Measurements from ENCODE around the gene MED8.
"Not testable (repeated sequence)": the region's sequence is repeated elsewhere in the genome, so short reads cannot be mapped to it uniquely, and the experiment has no call there.

The MED8 gene

GRCh38 chr1:43421396-43421795 is 31.8 kb upstream of the MED8 start:
- DNase-seq = no peak

- DNase-seq = no peak
Measured at GRCh38 chr1:43420874-43421273, 31.3 kb upstream of the MED8 start.

GRCh38 chr1:43419627-43420425 is 30.2 kb upstream of the MED8 start:
- no peak for DNase-seq

DNA sequence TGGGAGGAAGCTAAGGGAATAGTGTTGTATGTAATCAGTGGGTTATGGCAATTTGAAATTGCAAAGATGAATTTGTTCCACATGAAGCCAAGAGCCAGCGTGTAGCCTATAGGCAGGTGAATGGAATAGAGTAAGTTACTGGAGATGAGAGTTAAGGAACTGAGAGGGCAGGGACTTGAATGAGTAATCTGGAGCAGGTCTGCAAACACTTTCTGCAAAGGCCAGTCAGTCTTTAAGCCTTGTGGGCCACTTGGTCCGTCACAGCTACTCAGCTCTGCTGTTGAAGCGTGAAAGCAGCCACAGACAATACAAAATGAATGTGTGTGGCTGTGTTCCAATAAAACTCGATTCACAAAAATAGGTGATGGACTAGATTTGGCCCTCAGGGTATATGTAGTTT is 29.3 kb upstream of the MED8 start:
- DNase-seq = no peak

DNA sequence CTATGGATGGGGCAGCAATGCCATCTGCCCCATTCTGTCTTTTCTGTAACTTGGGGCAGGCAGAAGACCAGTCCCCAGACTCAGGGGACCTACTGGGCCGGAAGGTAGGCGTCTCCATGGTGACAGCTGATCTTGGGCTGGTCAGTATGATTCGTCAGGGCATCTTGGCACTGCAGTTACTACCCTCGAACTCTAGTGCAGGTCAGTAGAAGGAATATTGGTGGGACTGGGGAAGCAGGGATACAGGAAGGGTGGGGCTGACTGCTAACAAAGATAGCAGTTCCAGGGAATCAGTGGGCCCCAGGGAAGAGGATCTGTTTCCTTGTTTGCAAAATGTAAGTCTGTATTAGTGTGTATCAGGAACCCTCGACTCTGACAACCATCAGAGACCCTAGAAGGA is 26.3 kb upstream of the MED8 start:
- DNase-seq = no peak

GRCh38 chr1:43414634-43415223 is 25.1 kb upstream of the MED8 start:
- DNase-seq = peak; percentile 53

DNA sequence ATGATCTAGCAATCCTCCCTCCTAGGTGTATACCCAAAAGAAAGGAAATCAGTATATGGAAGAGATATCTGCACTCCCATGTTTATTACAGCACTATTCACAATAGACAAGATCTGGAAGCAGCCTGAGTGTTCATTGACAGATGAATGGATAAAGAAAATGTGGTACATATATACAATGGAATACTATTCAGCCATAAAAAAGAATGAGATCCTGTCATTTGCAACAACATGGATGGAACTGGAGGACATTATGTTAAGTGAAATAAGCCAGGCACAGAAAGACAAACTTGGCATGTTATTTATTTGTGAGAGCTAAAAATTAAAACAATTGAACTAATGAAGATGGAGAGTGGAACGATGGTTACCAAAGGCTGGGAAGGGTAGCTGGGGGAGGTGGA is 23.8 kb upstream of the MED8 start:
- DNase-seq = not testable (repeated sequence)

- no peak for DNase-seq
Measured at GRCh38 chr1:43410571-43410970, 21.0 kb upstream of the MED8 start.

GRCh38 chr1:43405876-43406234 is 16.3 kb upstream of the MED8 start:
- DNase-seq = no peak

DNA sequence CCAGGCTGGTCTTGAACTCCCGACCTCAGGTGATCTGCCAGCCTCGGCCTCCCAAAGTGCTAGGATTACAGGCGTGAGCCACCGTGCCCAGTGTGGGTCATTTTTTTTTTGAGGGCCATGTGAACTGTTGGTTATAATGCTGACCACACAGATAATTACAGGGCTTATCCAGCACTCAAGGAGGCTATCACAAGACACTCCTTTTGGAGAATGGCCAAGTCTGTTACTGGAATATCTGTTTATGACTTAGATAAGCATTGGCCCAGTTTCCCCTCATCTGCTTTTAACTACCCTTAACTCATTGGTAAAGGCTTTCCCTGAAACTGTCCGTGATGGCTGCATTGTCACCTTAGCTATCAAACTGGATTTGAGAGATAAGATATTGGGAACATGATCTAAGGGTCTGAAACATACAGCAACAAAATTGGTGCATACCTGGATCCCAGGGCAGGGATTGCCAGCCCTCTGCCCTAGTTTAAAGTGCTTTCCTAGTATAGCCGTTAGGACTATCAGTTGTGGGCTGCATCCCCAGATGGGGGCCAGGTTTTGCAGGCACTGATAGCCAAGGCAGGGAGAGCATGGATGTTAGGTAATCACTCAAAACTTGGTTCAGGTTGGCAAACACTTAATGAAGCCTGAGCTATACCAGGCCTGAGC is 15.7 kb upstream of the MED8 start:
- no peak for DNase-seq

GRCh38 chr1:43404353-43404752 is 14.8 kb upstream of the MED8 start:
- DNase-seq = no peak

DNA sequence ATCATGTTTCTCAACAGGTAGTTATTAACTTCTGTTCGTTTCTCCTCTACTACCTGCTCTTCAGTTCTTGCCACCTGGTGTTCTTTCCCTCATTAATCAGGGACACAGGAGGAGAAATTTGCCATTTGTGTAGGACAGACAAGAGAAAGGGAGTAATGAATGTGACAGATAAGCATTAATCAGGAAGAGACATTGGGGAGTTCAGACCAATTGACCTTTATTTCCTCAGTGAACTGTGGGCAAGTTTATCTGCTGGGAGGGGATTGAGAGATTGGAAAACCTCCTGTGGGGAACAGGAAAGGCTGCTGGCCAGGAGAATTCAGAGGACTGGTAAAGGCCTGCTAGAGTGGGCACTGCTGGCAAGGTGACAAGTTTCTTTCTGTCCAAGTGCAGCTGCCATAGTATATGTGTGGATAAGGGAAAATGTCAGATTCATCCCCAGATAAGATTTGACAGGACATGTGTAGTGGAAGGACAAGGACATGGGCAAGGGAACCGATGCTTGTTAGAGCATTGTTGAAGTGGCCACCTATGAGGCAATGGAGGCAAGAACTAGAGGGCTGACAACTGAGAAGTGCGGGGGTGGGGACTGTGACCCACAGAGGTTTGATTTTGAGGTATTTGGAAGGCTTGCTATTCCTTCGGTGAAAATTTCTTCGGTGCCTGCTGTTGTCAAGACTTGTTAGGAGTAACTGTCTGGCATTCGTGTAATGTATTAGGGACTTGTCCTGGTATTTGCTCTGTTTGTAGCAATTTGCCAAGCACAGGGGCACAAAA is 12.7 kb upstream of the MED8 start:
- no peak for DNase-seq

DNA sequence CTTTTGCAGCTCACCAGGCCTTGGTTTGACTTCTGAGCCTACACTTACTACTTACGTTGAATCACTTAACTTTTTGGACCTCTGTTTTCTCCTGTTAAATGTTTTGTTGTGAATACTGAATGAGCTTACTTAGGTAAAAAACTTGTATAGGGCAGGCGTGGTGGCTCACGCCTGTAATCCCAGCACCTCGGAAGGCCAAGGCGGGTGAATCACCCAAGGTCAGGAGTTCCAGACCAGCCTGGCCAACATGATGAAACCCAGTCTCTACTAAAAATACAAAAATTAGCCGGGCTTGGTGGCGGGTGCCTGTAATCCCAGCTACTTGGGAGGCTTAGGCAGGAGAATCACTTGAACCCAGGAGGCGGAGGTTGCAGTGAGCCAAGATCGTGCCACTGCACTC is 10.8 kb upstream of the MED8 start:
- not testable (repeated sequence) for DNase-seq

DNA sequence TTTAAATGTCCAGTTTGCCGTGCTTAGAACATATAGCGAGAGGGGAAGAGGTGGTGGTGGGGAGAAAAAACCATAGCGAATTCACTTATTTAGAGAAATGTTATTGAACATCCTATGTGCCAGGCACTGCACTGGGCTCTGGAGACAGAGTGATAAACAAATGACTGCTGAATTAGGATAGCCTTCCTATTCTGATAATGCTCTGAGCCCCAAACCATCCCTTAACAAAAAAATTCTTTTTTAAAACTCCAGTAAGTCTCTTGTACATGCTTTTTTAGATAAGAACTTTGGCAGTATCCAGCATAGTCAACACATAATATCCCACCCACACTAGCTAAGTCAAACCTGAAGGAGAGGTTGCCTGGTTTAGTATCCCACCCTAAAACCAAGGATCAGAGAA is 8.6 kb upstream of the MED8 start:
- no peak for DNase-seq

DNA sequence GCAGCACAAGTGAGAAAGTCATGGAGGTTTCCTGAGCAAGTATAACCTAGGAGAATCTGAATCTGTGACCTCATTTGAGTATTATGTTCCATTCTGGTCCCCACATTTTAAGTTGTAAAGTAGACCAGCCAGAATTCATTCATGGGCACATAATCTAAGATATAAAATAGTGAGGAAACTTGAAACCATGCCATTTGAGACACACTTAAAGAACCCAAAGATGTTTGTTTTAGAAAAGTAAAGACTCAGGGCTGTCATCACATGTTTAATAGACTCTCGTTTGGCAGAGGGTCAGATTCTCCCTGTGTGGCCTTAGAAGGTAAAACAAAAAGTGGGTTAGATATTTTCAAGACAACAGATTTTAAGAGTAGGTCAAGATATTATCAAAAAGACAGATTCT is 6.5 kb upstream of the MED8 start:
- no peak for DNase-seq

GRCh38 chr1:43395523-43395922 is 5.9 kb upstream of the MED8 start:
- no peak for DNase-seq

- DNase-seq = no peak
Measured at GRCh38 chr1:43392702-43393101, 3.1 kb upstream of the MED8 start.

- peak; percentile 2 for DNase-seq
Measured at GRCh38 chr1:43388613-43389012, 987 bp downstream of the MED8 start.

- DNase-seq = no peak
Measured at GRCh38 chr1:43387976-43388599, 1.5 kb downstream of the MED8 start.

GRCh38 chr1:43386676-43387075 is 2.9 kb downstream of the MED8 start:
- DNase-seq = no peak

- peak; percentile 22 for DNase-seq
Measured at GRCh38 chr1:43383449-43383848, 6.2 kb downstream of the MED8 start.

DNA sequence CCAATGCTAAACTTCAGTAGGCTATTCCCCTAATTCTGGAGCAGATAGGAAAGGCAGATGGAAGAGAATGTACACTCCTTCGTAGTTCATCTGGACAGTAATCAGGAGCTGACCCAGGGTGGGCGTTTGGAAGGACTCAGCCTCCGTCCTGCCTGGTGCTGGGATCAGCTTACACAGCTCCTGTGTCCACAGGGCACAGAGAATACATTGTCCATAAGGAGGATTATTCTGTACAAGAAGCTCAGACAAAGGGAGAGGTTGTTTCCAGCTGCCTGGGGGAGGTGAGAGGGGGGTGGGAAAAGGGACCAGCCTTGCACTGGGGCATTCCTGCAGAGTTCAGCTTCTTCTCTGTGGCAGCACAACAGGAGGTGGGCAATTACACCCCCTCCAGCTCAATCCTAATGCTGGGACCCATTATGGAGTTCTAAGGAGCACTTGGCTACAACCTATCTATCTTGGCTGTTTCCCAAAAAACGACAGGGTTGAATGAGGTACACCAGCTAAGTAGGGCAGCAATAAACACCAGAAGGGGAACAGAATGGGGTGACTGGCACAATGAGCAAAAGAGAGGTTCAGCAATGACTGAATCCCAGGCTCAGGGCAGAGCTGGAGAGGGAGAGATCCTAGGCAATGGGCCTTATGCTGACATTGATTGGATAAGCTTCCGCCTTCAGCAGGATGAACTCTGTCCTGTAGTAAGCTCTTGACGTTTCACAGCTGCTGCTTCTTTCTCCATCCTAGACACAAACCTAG is 7.4 kb downstream of the MED8 start:
- peak; percentile 64 for DNase-seq
